ENCODE data around the gene PTPN18. TPM values are rescaled to one million over a fixed set of nuclear protein-coding genes. Genes with fewer than 3 reads are reported as not detected.

The PTPN18 gene
- total and polyA plus RNA-seq, 2 of the 4 experiments (the other 2 are of a cell fraction) = 9.7 to 15.5 TPM

DNA sequence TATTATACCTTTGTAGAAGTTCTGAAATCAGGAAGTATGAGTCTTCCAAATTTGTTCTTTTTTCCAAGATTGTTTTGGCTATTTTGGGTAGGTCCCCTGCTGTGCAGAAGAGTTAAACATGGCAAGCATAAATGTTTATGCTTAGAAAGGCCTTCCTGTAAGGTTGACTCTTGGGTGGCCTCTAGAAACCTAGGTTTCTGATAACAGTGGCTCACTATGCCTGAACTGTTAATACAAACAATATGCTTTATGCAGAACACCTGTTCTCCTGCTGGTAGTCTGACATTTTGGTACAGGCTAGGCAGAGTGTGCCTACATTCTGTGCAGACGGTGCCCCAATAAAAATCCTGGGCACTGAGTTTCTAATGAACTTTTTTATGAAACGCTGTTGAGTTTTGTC is 10.1 kb downstream of the PTPN18 start:
- Histone ChIP-seq H2BK5ac (ENCODE audit: low read depth, low read length, poor library complexity, severe bottlenecking) (no peak overlapping the region), H3K56ac (ENCODE audit: extremely low read depth, insufficient read depth, low read length) (no peak overlapping the region), H3K4me3 (ENCODE audit: insufficient read depth, low read depth, low read length) (no peak overlapping the region), H3K9me3 (ENCODE audit: control insufficient read depth, insufficient read depth, low read length) (no peaks in the 10 kb centered on the region), H3K9me1 (ENCODE audit: insufficient read depth, low read length) (peaks cover 3% of the 10 kb centered on the region; the same call in 1 of the 2 replicates), H3K4ac (ENCODE audit: low read depth, low read length) (no peak overlapping the region), H4K20me1 (ENCODE audit: insufficient read depth, low read length) (no peaks in the 10 kb centered on the region), H3K9ac (ENCODE audit: low read depth, low read length) (no peak overlapping the region), H4K91ac (ENCODE audit: insufficient read depth, low read depth, low read length) (no peak overlapping the region), H2BK120ac (ENCODE audit: low read depth, low read length) (no peak overlapping the region), H3K36me3 (ENCODE audit: control insufficient read depth, insufficient read depth, low read length) (peaks cover 4% of the 10 kb centered on the region; the same call in 1 of the 2 replicates), H2AFZ (replicated peaks; ENCODE audit: low read length, poor library complexity) (no peak overlapping the region), H3K27ac (ENCODE audit: insufficient read depth, low read length) (no peak overlapping the region), H2BK20ac (ENCODE audit: low read depth, low read length) (no peak overlapping the region), H4K5ac (ENCODE audit: low read depth, low read length) (no peak overlapping the region), H2AK5ac (ENCODE audit: low read depth, low read length) (no peak overlapping the region), H3K4me1 (ENCODE audit: control insufficient read depth, insufficient read depth, low read length) (no peaks in the 10 kb centered on the region), H4K8ac (ENCODE audit: low read depth in 2 of 2, low read length in 2 of 2) (no peak overlapping the region), H3K23ac (ENCODE audit: low read depth, low read length) (no peak overlapping the region), H3K4me2 (ENCODE audit: low read depth, low read length) (no peak overlapping the region), H3K79me1 (ENCODE audit: low read depth in 1 of 2, low read length in 2 of 2) (peaks cover 5 to 9% of the 10 kb centered on the region in 2 experiments; a peak in 3 of 4 replicates), H2AK9ac (replicated peaks; ENCODE audit: low read depth, low read length, poor library complexity) (no peak overlapping the region), H2BK15ac (ENCODE audit: low read depth, low read length) (no peak overlapping the region), H3K18ac (ENCODE audit: low read depth, low read length) (no peak overlapping the region), H3K27me3 (ENCODE audit: control insufficient read depth, insufficient read depth, low read length) (no peaks in the 10 kb centered on the region), H3K14ac (replicated peaks; ENCODE audit: low read depth, low read length) (no peak overlapping the region)
- ATAC-seq (ENCODE audit: low read depth) (peak; percentile 56), DNase-seq (no peak)
- WGBS, 2 experiments (ENCODE audit: extremely low coverage in 2 of 2, insufficient read length in 1 of 2) = 49% methylated on average over 2 of the region's 2 CpGs; no CpG with 5 or more reads in 1 of the 2 experiments
- dilution Hi-C loops (cut with HindIII; ENCODE audit: low sequenced_read_pairs, unreplicated experiment) (no loop called here), in situ Hi-C loops (cut with MboI; ENCODE audit: low sequenced_read_pairs) (loop anchor here (25.0 kb wide), 1 partner anchor 746 kb away; the partner anchor contains the start of gene PLEKHB2), intact Hi-C loops (cut with micrococcal nuclease) (no loop called here)
- BruUV-seq (replicated peaks) = no TSS peak
- POLR2A ChIA-PET (ENCODE audit: unreplicated experiment) = no interaction called here
- no peak for TF ChIP-seq MAFK (IDR thresholded peaks at IDR 0.05; ENCODE audit: low read depth, low read length)
- TF ChIP-seq, protein P1, sequence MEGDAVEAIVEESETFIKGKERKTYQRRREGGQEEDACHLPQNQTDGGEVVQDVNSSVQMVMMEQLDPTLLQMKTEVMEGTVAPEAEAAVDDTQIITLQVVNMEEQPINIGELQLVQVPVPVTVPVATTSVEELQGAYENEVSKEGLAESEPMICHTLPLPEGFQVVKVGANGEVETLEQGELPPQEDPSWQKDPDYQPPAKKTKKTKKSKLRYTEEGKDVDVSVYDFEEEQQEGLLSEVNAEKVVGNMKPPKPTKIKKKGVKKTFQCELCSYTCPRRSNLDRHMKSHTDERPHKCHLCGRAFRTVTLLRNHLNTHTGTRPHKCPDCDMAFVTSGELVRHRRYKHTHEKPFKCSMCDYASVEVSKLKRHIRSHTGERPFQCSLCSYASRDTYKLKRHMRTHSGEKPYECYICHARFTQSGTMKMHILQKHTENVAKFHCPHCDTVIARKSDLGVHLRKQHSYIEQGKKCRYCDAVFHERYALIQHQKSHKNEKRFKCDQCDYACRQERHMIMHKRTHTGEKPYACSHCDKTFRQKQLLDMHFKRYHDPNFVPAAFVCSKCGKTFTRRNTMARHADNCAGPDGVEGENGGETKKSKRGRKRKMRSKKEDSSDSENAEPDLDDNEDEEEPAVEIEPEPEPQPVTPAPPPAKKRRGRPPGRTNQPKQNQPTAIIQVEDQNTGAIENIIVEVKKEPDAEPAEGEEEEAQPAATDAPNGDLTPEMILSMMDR (conservative IDR thresholded peaks at IDR 0.05; ENCODE audit: low read depth, low read length) = no peak
- CTCF ChIA-PET = no interaction called here

Data from IMR-90 (cell line).